NOMO-1 treated with dmso at 0.1 percent for 144 hours (cell line): ENCODE results near the gene MYOM1.

ENCODE experiments used
- DNase-seq: peaks from one replicate; lab custom pipeline; 2025; ENCODE audit not compliant: unreplicated experiment; lab: John Stamatoyannopoulos, UW

MYOM1 gene

DNA sequence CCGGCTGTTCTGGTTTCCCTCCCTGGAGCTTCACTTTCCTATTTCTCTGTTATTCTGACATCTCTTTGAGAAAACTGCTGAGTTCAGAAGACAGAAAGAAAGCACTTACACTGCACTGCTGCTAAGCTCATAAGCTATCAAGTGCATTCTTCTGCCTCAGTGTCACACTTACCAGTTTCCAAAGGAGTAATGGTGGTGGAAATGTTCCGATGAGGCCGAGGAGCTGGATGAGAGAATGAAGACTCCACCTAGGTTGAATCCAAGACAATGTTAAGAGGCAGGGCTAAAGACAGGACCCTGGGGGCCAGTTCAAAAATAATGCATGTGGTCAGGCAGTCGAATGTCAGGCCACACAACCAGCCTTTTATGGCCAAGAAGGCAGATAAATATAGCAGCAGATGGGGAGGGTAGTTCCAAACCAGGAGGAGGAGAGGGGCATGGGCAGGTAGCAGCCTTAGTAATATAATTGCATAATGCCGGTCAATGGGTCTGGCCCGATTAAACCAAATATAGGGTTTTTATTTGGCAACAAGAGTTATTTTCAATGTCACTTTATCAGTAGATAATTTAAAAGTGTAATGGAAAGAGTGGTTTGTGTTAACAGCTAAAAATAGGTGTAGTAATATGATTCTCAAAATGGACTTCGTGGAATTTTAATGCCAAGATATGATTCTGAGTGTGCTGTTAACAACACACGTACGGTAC is at the start of gene MYOM1:
TSS of gene MYOM1 (minus strand) at position 338 of the 705 bp plus-strand sequence. CDS start 4,745 bp downstream, outside the sequence.
- DNase-seq: no peak

DNA sequence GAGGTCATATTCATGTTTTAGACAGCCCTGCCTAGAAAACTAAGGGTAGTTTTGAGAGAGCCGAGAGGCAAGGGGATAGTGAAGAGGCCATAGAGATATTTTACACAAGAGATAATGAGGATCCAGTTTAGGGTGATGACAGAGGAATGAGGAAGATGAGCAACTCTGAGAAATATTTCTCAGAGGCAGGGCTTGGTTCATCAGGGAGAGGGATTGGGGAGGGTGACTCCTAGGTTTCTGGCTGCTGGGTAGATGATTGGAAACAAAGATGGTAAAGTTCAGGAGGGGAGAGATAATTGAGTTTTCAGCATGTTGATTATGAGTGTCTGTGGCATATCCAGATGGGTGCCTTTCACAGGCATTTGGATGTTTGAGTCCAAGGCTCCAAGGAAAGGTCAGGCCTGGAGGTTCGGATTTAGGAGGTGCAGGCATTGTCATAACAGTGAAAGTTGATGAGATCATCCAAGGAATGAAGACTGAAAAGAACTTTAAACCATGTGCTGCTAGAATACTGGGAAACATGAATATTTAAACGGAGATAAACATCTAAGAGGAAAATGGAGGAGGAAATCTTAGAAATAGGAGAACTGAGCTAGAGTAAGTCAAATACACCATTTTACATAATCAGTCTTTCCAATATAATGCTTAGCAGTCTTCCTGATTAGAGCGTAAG is 49.6 kb upstream of the MYOM1 start:
- peak; percentile 25 for DNase-seq

DNA sequence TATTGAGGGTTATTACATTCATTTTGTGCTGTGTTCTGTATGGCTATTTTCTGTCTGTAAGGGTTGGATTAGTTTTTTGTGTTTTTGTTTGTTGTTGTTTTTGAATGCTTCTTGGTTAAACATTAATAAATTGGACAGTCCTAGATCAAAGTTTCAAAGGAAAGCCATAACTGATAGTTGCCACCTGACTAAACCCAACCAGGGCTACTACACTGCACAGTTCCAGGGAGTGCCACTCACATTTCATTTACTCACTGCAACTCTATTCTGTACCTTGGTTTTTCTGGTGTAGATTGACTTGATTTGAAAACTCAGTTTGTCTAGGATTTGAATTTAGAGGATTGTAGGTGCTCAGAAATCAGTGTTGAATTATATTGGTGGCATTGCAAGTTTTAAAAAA is 48.5 kb upstream of the MYOM1 start:
- no peak for DNase-seq

- DNase-seq: no peak
These were observed 46.4 kb upstream of the MYOM1 start for GRCh38 chr18:3266062-3266608.

- no peak for DNase-seq
These were observed 45.8 kb upstream of the MYOM1 start for GRCh38 chr18:3265564-3266033.

- DNase-seq: no peak
These were observed 44.6 kb upstream of the MYOM1 start for GRCh38 chr18:3264362-3264761.

GRCh38 chr18:3263132-3263700 is 43.4 kb upstream of the MYOM1 start:
- DNase-seq: no peak

DNA sequence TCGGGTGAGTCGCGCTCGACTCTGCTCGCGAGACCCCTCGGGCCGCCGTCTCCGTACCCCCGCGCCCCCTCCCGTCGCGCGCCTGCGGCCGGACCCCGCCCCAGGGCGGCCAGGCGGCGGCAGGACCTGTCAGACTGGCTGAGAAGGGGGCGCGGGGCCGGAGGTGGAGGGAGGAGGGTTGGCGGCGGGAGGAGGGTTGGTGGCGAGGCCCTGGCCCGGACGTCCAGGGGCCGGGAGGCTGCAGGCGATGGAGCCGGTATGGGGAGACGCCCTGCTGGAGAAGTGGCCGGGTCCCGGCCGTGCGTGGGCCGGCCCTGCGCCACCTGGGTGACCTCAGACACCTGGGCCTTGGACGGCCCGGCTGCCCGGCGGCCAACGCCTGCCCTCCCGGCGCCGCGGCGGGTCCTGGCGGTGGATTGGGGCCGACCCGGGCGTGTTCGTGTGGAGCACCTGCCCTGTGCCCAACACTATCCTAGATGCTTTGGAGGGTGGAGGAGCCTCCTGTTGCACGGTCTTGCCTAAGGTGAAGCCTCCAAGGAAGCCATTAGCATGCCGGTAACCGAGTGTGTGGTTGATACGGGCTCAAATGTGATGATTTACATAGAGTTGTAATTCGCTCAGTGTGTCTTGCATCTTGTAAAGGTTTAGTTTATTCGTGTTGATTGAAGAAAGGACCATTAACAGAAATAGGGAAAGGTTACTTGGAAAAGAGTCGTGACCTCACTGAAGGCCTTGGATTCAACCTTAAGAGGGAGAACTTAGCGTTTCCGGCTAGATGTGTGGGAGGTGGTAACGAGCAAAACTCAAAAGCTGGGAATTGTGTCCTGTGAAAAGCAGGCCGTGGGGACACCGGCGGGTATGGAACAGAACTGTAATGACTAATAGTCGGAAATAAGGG is 42.7 kb upstream of the MYOM1 start:
- DNase-seq: no peak

- peak; percentile 65 for DNase-seq
These were observed 41.8 kb upstream of the MYOM1 start, which contains the start of gene MYL12B for GRCh38 chr18:3261373-3262233. TSS of gene MYL12B (plus strand) at chr18:3262133. CDS start at chr18:3272899, 10,766 bp downstream.

GRCh38 chr18:3260995-3261372 is 41.2 kb upstream of the MYOM1 start:
- DNase-seq: no peak

GRCh38 chr18:3257627-3258120 is 37.9 kb upstream of the MYOM1 start:
- DNase-seq: no peak

DNA sequence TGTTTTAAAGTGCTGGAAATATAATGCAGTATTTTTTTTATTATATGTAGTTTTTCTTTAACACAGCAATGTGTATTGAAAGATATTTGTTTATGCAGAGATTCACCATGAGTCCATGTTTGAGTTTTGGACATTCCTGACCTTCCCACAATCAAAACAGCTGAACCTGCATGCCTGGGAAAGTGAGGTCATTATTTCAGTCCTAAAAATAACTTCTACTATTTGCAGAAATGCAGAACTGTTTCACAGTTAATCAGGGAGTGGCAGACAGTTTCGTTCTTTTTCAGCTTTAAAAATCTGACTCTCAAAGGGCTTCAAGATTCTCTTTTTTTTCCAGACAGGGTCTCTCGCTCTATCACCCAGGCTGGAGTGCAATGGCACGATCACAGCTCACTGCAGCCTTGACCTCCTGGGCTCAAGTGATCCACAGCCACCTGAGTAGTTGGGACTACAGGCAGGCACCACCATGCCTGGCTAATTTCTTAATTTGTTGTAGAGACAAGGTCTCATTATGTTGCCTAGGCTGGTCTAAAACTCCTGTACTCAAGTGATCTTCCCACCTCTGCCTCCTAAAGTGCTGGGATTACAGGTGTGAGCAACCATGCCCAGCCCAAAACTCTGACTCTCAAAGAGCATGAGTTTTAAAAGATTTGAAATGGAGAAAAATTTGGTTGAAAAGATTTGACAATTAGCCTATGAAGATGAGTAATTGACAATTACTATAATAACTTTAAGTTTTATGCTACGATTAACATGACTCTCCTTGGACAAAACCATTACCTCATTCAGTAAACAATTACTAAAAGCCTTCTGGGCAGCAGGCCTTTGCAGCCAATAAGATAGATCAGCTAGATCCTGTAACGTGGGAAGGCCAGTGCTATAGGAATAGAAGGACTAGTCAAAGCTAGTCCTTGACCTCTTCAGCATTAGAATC is 37.2 kb upstream of the MYOM1 start:
- DNase-seq: no peak

- no peak for DNase-seq
These were observed 35.9 kb upstream of the MYOM1 start for GRCh38 chr18:3255611-3256165.

DNA sequence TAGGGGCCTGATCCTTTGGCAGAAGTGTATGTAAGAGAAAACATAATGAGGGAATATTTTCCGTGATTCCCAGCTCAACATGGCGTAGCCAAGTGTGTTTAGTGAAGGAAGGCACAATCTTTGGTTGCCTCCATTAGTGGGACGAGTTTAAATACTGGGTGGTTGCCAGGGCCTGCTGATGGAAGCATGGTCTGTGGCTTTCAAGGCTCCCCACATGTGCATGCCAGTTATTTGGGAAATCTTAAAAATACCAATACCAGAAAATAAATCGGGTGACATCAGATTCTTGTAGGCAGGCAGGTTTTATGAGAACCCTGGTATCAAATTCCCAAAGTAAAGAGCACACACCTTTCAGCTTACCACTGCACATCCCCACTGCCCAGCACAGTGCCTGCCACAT is 35.0 kb upstream of the MYOM1 start:
- no peak for DNase-seq

DNA sequence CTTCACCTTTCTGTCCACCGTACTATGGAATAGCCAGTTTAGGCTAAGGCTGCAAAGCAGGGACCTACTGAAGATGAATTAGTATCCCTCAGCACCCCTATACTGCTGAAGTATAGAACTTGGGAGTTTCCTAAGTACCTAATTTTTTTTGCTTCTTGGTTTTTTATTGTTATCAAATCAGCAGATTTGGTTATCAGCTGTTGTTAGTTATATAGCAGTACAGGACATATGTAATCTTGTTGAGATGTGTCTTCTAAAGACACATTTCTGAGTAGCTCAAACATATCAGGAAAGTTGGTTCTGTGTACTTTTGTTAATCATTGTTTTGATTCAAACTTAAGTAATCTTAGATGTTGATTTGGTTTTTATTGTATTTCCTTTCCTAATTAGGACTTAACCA is 33.1 kb upstream of the MYOM1 start:
- no peak for DNase-seq

DNA sequence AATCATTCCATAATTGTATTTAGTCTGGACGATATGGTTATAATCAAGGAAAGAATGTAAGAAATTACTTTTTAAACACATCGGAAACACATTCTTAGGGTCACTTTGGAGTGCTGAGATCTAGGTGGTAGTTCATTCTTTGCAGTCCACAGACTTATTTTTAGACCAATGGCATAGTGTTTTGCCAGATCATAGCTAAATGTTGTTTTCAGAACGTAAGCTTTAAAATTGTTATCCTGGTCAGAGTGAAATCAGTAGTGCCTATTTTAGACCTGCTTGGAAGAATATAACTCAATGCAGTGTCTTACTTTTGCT is 32.2 kb upstream of the MYOM1 start:
- no peak for DNase-seq

GRCh38 chr18:3251249-3251962 is 31.6 kb upstream of the MYOM1 start:
- no peak for DNase-seq
